H1 (cell line): ENCODE results near the gene SHROOM3. TPM values are rescaled to one million over a fixed set of nuclear protein-coding genes. Genes with fewer than 3 reads are reported as not detected.

Source experiments
- CTCF ChIA-PET: fragments of 300-600 bp; sonication (Branson Sonifier 250); formaldehyde crosslinking; loops from one replicate; lab custom pipeline; 2021; ENCODE audit not compliant: partially characterized antibody; lab: Charles Lee
- POLR2A ChIA-PET: fragments of 300-600 bp; sonication (Branson Sonifier 250); formaldehyde crosslinking; loops from one replicate; lab custom pipeline; 2021; ENCODE audit warnings: inconsistent platforms; ENCODE audit not compliant: partially characterized antibody; lab: Charles Lee
- DNase-seq, 2 experiments: peaks; one replicate each; pipeline versions ENCODE4 v3.0.0 to v3.0.0-alpha.2; 2010 to 2022; ENCODE audit warnings: low spot score in 2 of 2, low read depth in 1 of 2, mixed read lengths in 1 of 2
- FAIRE-seq: peaks from 2 replicates; lab custom pipeline; 2011; peaks lifted over from hg19 to GRCh38; lab: Jason Lieb, UNC
- H2AFZ ChIP-seq: 2 replicates; pipeline ENCODE4 v1.8.1; 2012; ENCODE audit warnings: low read length, inconsistent platforms
- H2AK5ac ChIP-seq: 2 replicates; pipeline ENCODE4 v1.6.1; 2013; ENCODE audit warnings: low read depth, low read length
- H2BK120ac ChIP-seq: replicated peaks from 2 replicates; pipeline ENCODE3; 2013; ENCODE audit warnings: low read depth, low read length, inconsistent platforms
- H2BK12ac ChIP-seq: 2 replicates; pipeline ENCODE4 v1.6.1; 2013; ENCODE audit warnings: low read depth, low read length
- H2BK15ac ChIP-seq: 2 replicates; pipeline ENCODE4 v1.6.1; 2013; ENCODE audit warnings: low read length
- H2BK20ac ChIP-seq: 2 replicates; pipeline ENCODE4 v1.6.1; 2013; ENCODE audit warnings: low read length
- H2BK5ac ChIP-seq: 2 replicates; pipeline ENCODE4 v1.6.1; 2013; ENCODE audit warnings: low read depth, low read length
- H3K14ac ChIP-seq: 2 replicates; pipeline ENCODE4 v1.6.1; 2013; ENCODE audit warnings: inconsistent platforms; ENCODE audit not compliant: insufficient read length
- H3K18ac ChIP-seq: 2 replicates; pipeline ENCODE4 v1.6.1; 2013; ENCODE audit warnings: low read length; ENCODE audit errors: extremely low read depth
- H3K23ac ChIP-seq: 2 replicates; pipeline ENCODE4 v1.6.1; 2013; ENCODE audit warnings: inconsistent platforms; ENCODE audit not compliant: insufficient read length
- H3K23me2 ChIP-seq: 2 replicates; pipeline ENCODE4 v1.6.1; 2013; ENCODE audit warnings: low read depth, low read length
- H3K27ac ChIP-seq: 2 replicates; pipeline ENCODE4 v1.6.1; 2011; ENCODE audit warnings: low read depth, low read length, inconsistent platforms
- H3K27me3 ChIP-seq, 4 experiments: replicated peaks in 1 of 4; 1 replicate in 1 of 4; 2 replicates in 3 of 4; pipeline versions ENCODE4 v1.6.1 to v1.8.1; 2011 to 2013; ENCODE audit warnings: low read length in 3 of 4, mild to moderate bottlenecking in 3 of 4, inconsistent platforms in 2 of 4, mixed read lengths in 2 of 4, moderate library complexity in 1 of 4; ENCODE audit not compliant: control insufficient read depth in 3 of 4, insufficient read depth in 3 of 4; ENCODE audit errors: extremely low read depth in 1 of 4
- H3K36me3 ChIP-seq, 4 experiments: 2 replicates each; pipeline versions ENCODE4 v1.6.1 to v1.8.1; 2011 to 2013; ENCODE audit warnings: mild to moderate bottlenecking in 4 of 4, low read length in 3 of 4, moderate library complexity in 2 of 4, control low read depth in 1 of 4, inconsistent platforms in 1 of 4; ENCODE audit not compliant: insufficient read depth in 4 of 4, control insufficient read depth in 2 of 4
- H3K4ac ChIP-seq: replicated peaks from 2 replicates; pipeline ENCODE3; 2013; ENCODE audit warnings: low read length, low read depth, mixed read lengths, inconsistent platforms; ENCODE audit not compliant: insufficient read length
- H3K4me1 ChIP-seq, 4 experiments: replicated peaks in 1 of 4; 1 replicate in 1 of 4; 2 replicates in 3 of 4; pipeline versions ENCODE4 v1.6.1 to v1.8.1; 2011 to 2013; ENCODE audit warnings: low read length in 3 of 4, inconsistent platforms in 2 of 4, mixed read lengths in 1 of 4; ENCODE audit not compliant: insufficient read depth in 4 of 4, control insufficient read depth in 3 of 4
- H3K4me2 ChIP-seq, 2 experiments: 2 replicates each; pipeline versions ENCODE4 v1.6.1 to v1.8.1; 2011 to 2013; ENCODE audit warnings: low read depth in 2 of 2, low read length in 2 of 2, control low read depth in 1 of 2, inconsistent platforms in 1 of 2, mild to moderate bottlenecking in 1 of 2; ENCODE audit not compliant: insufficient read depth in 1 of 2
- H3K4me3 ChIP-seq, 4 experiments: fragments of 200-600, 300-600 bp in 1 of 4; sonication (generic), shearing (Covaris generic), sonication (Bioruptor Twin) in 1 of 4; 2 replicates each; pipeline versions ENCODE4 v1.5.1 to v1.8.1; 2011 to 2016; ENCODE audit warnings: low read length in 4 of 4, low read depth in 3 of 4, control low read depth in 2 of 4, inconsistent platforms in 2 of 4, mild to moderate bottlenecking in 2 of 4, mixed read lengths in 1 of 4, moderate library complexity in 1 of 4; ENCODE audit not compliant: insufficient read depth in 2 of 4; ENCODE audit errors: extremely low read depth in 1 of 4
- H3K56ac ChIP-seq: replicated peaks from 2 replicates; pipeline ENCODE3; 2013; ENCODE audit warnings: low read depth, mild to moderate bottlenecking, mixed read lengths, low read length, inconsistent platforms; ENCODE audit not compliant: insufficient read length
- H3K79me1 ChIP-seq: 2 replicates; pipeline ENCODE4 v1.6.1; 2013; ENCODE audit warnings: low read depth, low read length, control low read depth
- H3K79me2 ChIP-seq, 2 experiments: 2 replicates each; pipeline versions ENCODE4 v1.6.1 to v1.8.1; 2012 to 2013; ENCODE audit warnings: low read length in 2 of 2, mild to moderate bottlenecking in 2 of 2, inconsistent platforms in 1 of 2; ENCODE audit not compliant: insufficient read depth in 2 of 2, control insufficient read depth in 1 of 2
- H3K9ac ChIP-seq, 4 experiments: replicated peaks in 1 of 4; 1 replicate in 1 of 4; 2 replicates in 3 of 4; pipeline versions ENCODE4 v1.6.1 to v1.8.1; 2011 to 2013; ENCODE audit warnings: low read depth in 3 of 4, low read length in 3 of 4, control low read depth in 2 of 4, mild to moderate bottlenecking in 2 of 4, moderate library complexity in 2 of 4, inconsistent platforms in 1 of 4; ENCODE audit errors: extremely low read depth in 1 of 4
- H3K9me3 ChIP-seq, 2 experiments: 2 replicates each; pipeline versions ENCODE4 v1.6.1 to v1.8.1; 2012 to 2013; ENCODE audit warnings: mild to moderate bottlenecking in 2 of 2, moderate library complexity in 2 of 2, control low read depth in 1 of 2, inconsistent platforms in 1 of 2, low read depth in 1 of 2, low read length in 1 of 2, mixed read lengths in 1 of 2; ENCODE audit not compliant: insufficient read depth in 2 of 2
- H4K20me1 ChIP-seq, 2 experiments: replicated peaks in 1 of 2; 2 replicates each; pipeline versions ENCODE3 to v1.8.1; 2011 to 2013; ENCODE audit warnings: inconsistent platforms in 2 of 2, low read length in 2 of 2, mild to moderate bottlenecking in 1 of 2; ENCODE audit not compliant: insufficient read depth in 2 of 2, control insufficient read depth in 1 of 2
- H4K5ac ChIP-seq: 2 replicates; pipeline ENCODE4 v1.6.1; 2013; ENCODE audit warnings: low read length, low read depth, mixed read lengths, inconsistent platforms; ENCODE audit not compliant: insufficient read length
- H4K8ac ChIP-seq: 2 replicates; pipeline ENCODE4 v1.8.0; 2013; ENCODE audit warnings: mild to moderate bottlenecking, moderate library complexity, low read length, inconsistent platforms; ENCODE audit not compliant: insufficient read depth; ENCODE audit errors: extremely low read depth
- H4K91ac ChIP-seq: replicated peaks from 2 replicates; pipeline ENCODE3; 2013; ENCODE audit warnings: low read length, mixed read lengths, inconsistent platforms; ENCODE audit not compliant: insufficient read length
- CHD2 ChIP-seq: IDR thresholded peaks from 2 replicates; pipeline ENCODE4 v1.6.1; 2012; ENCODE audit warnings: low read length, improper control_type of control experiment
- CREB1 ChIP-seq: IDR thresholded peaks from 2 replicates; pipeline ENCODE4 v1.6.1; 2012; ENCODE audit warnings: inconsistent platforms
- EZH2 ChIP-seq: fragments of 200-600 bp; sonication (generic); IDR thresholded peaks from 2 replicates; pipeline ENCODE4 v1.7.1; 2012; ENCODE audit warnings: low read depth, mild to moderate bottlenecking, moderate library complexity, low read length, inconsistent platforms; ENCODE audit not compliant: severe bottlenecking
- KDM4A ChIP-seq: IDR thresholded peaks from one replicate; pipeline ENCODE4 v1.7.1; 2012; ENCODE audit warnings: low read depth, mild to moderate bottlenecking, moderate library complexity, low read length, inconsistent platforms; ENCODE audit not compliant: severe bottlenecking
- NANOG ChIP-seq: IDR thresholded peaks from 2 replicates; pipeline ENCODE4 v1.6.1; 2011; ENCODE audit warnings: low read length, low read depth, mild to moderate bottlenecking, inconsistent platforms; ENCODE audit not compliant: insufficient read depth, poor library complexity, severe bottlenecking
- POLR2A ChIP-seq, 2 experiments: IDR thresholded peaks; 1 replicate in 1 of 2; 2 replicates in 1 of 2; pipeline ENCODE4 v1.6.1; 2011; ENCODE audit warnings: low read depth in 2 of 2, low read length in 2 of 2, mild to moderate bottlenecking in 2 of 2; ENCODE audit errors: control extremely low read depth in 1 of 2
- RAD21 ChIP-seq, 2 experiments: IDR thresholded peaks in 1 of 2; conservative IDR thresholded peaks in 1 of 2; 2 replicates each; pipeline ENCODE4 v1.6.1; 2011; ENCODE audit warnings: low read depth in 2 of 2, low read length in 2 of 2, improper control_type of control experiment in 1 of 2, inconsistent platforms in 1 of 2, mild to moderate bottlenecking in 1 of 2, moderate library complexity in 1 of 2
- RNF2 ChIP-seq: fragments of 200-900, 300-1000 bp; sonication (generic); IDR thresholded peaks from 2 replicates; pipeline ENCODE4 v1.7.1; 2016; ENCODE audit warnings: borderline replicate concordance, low read depth, mild to moderate bottlenecking, antibody characterized with exemption, low read length; ENCODE audit not compliant: poor library complexity, severe bottlenecking; ENCODE audit errors: missing control alignments
- SAP30 ChIP-seq: fragments of 300-600 bp; sonication (generic); IDR thresholded peaks from 2 replicates; pipeline ENCODE4 v1.7.1; 2012; ENCODE audit warnings: low read length, moderate library complexity, mild to moderate bottlenecking, inconsistent platforms; ENCODE audit not compliant: insufficient read depth, insufficient replicate concordance
- TAF7 ChIP-seq: optimal IDR thresholded peaks from 2 replicates; pipeline ENCODE3; 2011; ENCODE audit warnings: low read depth, mild to moderate bottlenecking, inconsistent platforms, low read length, moderate library complexity, borderline replicate concordance
- WGBS, 2 experiments: shearing (Covaris generic) in 1 of 2; methylation state at CpG; one replicate each; pipeline versions ENCODE4 v1.1.6 to v1.1.7; 2013 to 2015; ENCODE audit warnings: low lambda C conversion rate in 2 of 2, mixed read lengths in 2 of 2, inconsistent platforms in 1 of 2, low coverage in 1 of 2, missing lambda C conversion rate in 1 of 2; ENCODE audit not compliant: insufficient replicate concordance in 2 of 2, insufficient coverage in 1 of 2, insufficient read length in 1 of 2; ENCODE audit errors: extremely low coverage in 1 of 2, missing lambda C conversion rate in 1 of 2; 5-methylcytosine and 5-hydroxymethylcytosine counted together
- polyA plus RNA-seq, 7 experiments: library from polyadenylated mRNA; depleted of rRNA in 3 of 7; stranded (reverse) in 5 of 7; unstranded in 2 of 7; fragments of >200 nt in 5 of 7; fragments of 200-250 nt in 2 of 7; gene quantifications; 1 replicate in 5 of 7; 2 replicates in 1 of 7; 4 replicates in 1 of 7; pipeline versions ENCODE4 v1.2.1 to v1.2.3, GENCODE V29; 2011 to 2013; ENCODE audit warnings: missing spikeins in 2 of 7, mixed read lengths in 2 of 7
- total RNA-seq: library from RNA; stranded (reverse); fragmentation: NEBNext Ultra II Directional; extraction: Animal tissue kit (Norgen Biotek cat#: 25700); gene quantifications from 2 replicates; pipeline ENCODE4 v1.2.1, GENCODE V29; 2021
- TF ChIP-seq, protein P1 (sequence below): IDR thresholded peaks from 2 replicates; pipeline ENCODE4 v1.6.1; 2011; ENCODE audit warnings: low read depth, mild to moderate bottlenecking, low read length; ENCODE audit not compliant: insufficient read depth

The SHROOM3 gene
- total and polyA plus RNA-seq, 2 of the 8 experiments (the other 6 are each of a cell fraction or from before 2014, with no cell fraction given), result 15.8 to 34.0 TPM

DNA sequence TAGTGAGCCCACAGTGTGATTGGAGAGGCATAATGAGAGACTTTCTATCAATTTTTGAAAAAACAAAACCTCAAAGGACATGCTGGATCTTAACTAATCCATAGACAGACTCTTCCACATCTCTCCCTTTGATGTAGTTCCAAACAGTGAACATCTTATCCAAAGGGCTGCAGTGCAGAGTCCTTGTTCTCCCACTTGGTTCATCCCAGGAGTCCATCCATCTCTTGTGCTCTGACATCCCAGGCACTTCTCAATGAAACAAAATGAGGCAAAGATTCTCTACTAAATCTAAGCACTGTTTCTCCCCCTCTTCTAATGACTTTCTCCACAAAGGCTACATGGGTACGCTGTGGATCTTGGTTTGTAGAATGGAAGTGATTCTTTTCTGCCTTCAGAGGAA lies 8.3 kb downstream of the SHROOM3 start:
- H3K27me3 ChIP-seq, result no peaks in the 10 kb centered on the region
- H3K23ac ChIP-seq, result no peak overlapping the region
- H3K18ac ChIP-seq, result no peak overlapping the region
- H2BK120ac ChIP-seq, result no peak overlapping the region
- no peaks in the 10 kb centered on the region for H3K79me2 ChIP-seq
- no peak overlapping the region for H3K4ac ChIP-seq
- FAIRE-seq (no peak), DNase-seq (no peak)
- no peaks in the 10 kb centered on the region for H3K23me2 ChIP-seq
- no peak overlapping the region for H4K5ac ChIP-seq
- ChIA-PET POLR2A (interaction anchor here (1.2 to 1.9 kb wide), 2 partner anchors 7 to 56 kb away, joined by 4 read pairs; no protein-coding TSS in a partner anchor), CTCF (interaction anchor here (0.9 to 3.1 kb wide), 6 partner anchors 8 to 601 kb away, joined by 3 to 21 read pairs (median 4); partner anchors contain the start of gene SHROOM3)
- H2AFZ ChIP-seq, result no peak overlapping the region
- H4K20me1 ChIP-seq, result no peaks in the 10 kb centered on the region
- no peak overlapping the region for H4K91ac ChIP-seq
- peaks cover 0 to 4% (median 0%) of the 10 kb centered on the region in 4 experiments; a peak in 2 of 8 replicates for H3K36me3 ChIP-seq
- no peak overlapping the region for H3K56ac ChIP-seq
- no peak overlapping the region for H3K14ac ChIP-seq
- H3K4me3 ChIP-seq, result no peak overlapping the region
- peak overlapping the region; percentile 75; the same call in 1 of the 2 replicates for H2BK12ac ChIP-seq
- no peak overlapping the region for H3K9ac ChIP-seq
- no peak overlapping the region for H3K27ac ChIP-seq
- H2BK15ac ChIP-seq, result no peak overlapping the region
- peaks cover 0 to 3% (median 0%) of the 10 kb centered on the region in 4 experiments; a peak in 1 of 7 replicates for H3K4me1 ChIP-seq
- WGBS, 2 experiments, result 94% methylated on average over 1 of the region's 1 CpG; no CpG with 5 or more reads in 1 of the 2 experiments
- H3K9me3 ChIP-seq, result no peaks in the 10 kb centered on the region
- peak overlapping the region; percentile 67; the same call in 1 of the 2 replicates for H2AK5ac ChIP-seq
- peak overlapping the region; percentile 43; the same call in 1 of the 2 replicates for H2BK20ac ChIP-seq
- peak overlapping the region; percentile 20; the same call in 1 of the 2 replicates for H2BK5ac ChIP-seq
- no peak overlapping the region for H3K4me2 ChIP-seq
- H3K79me1 ChIP-seq, result no peaks in the 10 kb centered on the region; the same call in 1 of the 2 replicates
- no peak overlapping the region for H4K8ac ChIP-seq
- TF ChIP-seq NANOG, result no peak
- TF ChIP-seq KDM4A, result no peak
- TF ChIP-seq CHD2, result no peak
- no peak for TF ChIP-seq EZH2
- no peak for TF ChIP-seq CREB1
- TF ChIP-seq, protein P1, sequence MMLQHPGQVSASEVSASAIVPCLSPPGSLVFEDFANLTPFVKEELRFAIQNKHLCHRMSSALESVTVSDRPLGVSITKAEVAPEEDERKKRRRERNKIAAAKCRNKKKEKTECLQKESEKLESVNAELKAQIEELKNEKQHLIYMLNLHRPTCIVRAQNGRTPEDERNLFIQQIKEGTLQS, result no peak
- no peak for TF ChIP-seq RAD21 (IDR thresholded peaks at IDR 0.05 in 1 of 2, conservative IDR thresholded peaks at IDR 0.05 in 1 of 2; ENCODE audit: low read depth in 2 of 2, low read length in 2 of 2)
- TF ChIP-seq SAP30, result no peak
- TF ChIP-seq POLR2A (IDR thresholded peaks at IDR 0.05; ENCODE audit: control extremely low read depth in 1 of 2, low read depth in 2 of 2, low read length in 2 of 2), result no peak
- TF ChIP-seq TAF7, result no peak
- TF ChIP-seq RNF2, result no peak
